ENCODE results near the gene HIF1AN. TPM values are rescaled to one million over a fixed set of nuclear protein-coding genes. Genes with fewer than 3 reads are reported as not detected.

The HIF1AN gene
- 10 to 100 TPM; 21.6 to 25.7 (median 24.0) TPM for total RNA-seq

DNA sequence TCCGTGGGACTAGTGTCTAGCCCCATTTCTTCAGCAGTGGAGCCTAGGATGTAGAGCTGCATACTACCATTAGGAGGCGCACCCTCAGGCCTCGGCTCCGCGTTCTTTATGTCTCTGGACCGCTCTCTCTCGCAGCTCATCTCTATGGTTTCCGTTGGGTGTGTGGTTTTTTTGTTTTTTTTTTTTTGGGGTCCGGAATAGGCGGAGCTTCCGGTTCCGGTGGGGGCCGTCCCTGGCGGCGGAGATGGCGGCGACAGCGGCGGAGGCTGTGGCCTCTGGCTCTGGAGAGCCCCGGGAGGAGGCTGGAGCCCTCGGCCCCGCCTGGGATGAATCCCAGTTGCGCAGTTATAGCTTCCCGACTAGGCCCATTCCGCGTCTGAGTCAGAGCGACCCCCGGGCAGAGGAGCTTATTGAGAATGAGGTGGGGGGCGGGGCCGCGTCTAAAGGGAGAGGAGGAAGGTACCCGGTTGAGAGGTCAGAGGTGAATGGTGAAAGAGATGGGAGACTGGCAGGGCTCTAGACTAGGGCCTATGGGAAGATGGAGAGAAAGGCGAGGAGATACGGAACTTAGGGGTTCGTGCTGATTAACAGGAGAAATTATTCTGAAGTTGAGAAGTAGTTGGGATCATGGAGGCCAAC is at the start of gene HIF1AN:
HIF1AN (plus strand) TSS at position 229 of the 639 bp plus-strand sequence; CDS start at position 245, 16 bp downstream.
- Histone ChIP-seq H3K36me3 (peaks cover 0 to 29% of the 10 kb centered on the region in 2 donors), H3K27ac (peak within 1 kb of the TSS; percentile 76 to 86 (median 82)), H3K27me3 (no peaks in the 10 kb centered on the region), H3K4me1 (peaks cover 20 to 31% of the 10 kb centered on the region in 2 donors), H3K4me3 (peak within 1 kb of the TSS; percentile 71 to 99 (median 88)), H3K9me3 (no peaks in the 10 kb centered on the region)
- DNase-seq (peak; percentile 81 to 91), ATAC-seq (peak; percentile 97 to 98)
- in situ Hi-C loops (cut with MboI; ENCODE audit: low sequenced_read_pairs in 4 of 4) (no loop called here), intact Hi-C loops (cut with DNase I; ENCODE audit: low total_unique reads) (loop anchor here (2.0 to 10.0 kb wide), 4 partner anchors 249 to 1279 kb away; partner anchors contain the start of genes BLOC1S2, GOT1 and OGA)
- TF ChIP-seq POLR2A (IDR thresholded peaks at IDR 0.05), result peak; percentile 67 to 81
- TF ChIP-seq, protein P1, sequence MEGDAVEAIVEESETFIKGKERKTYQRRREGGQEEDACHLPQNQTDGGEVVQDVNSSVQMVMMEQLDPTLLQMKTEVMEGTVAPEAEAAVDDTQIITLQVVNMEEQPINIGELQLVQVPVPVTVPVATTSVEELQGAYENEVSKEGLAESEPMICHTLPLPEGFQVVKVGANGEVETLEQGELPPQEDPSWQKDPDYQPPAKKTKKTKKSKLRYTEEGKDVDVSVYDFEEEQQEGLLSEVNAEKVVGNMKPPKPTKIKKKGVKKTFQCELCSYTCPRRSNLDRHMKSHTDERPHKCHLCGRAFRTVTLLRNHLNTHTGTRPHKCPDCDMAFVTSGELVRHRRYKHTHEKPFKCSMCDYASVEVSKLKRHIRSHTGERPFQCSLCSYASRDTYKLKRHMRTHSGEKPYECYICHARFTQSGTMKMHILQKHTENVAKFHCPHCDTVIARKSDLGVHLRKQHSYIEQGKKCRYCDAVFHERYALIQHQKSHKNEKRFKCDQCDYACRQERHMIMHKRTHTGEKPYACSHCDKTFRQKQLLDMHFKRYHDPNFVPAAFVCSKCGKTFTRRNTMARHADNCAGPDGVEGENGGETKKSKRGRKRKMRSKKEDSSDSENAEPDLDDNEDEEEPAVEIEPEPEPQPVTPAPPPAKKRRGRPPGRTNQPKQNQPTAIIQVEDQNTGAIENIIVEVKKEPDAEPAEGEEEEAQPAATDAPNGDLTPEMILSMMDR (IDR thresholded peaks at IDR 0.05 in 4 of 5, conservative IDR thresholded peaks at IDR 0.05 in 1 of 5), result peak; percentile 71 to 96 (median 83)

- H3K9me3 ChIP-seq, result no peaks in the 10 kb centered on the region
- TF ChIP-seq, protein P1 (IDR thresholded peaks at IDR 0.05 in 4 of 5, conservative IDR thresholded peaks at IDR 0.05 in 1 of 5), result no peak
- TF ChIP-seq POLR2A (IDR thresholded peaks at IDR 0.05), result no peak
- peaks cover 3 to 5% of the 10 kb centered on the region in 2 donors for H3K4me1 ChIP-seq
- H3K4me3 ChIP-seq, result no peak overlapping the region
- DNase-seq (no peak), ATAC-seq (no peak)
- no peak overlapping the region for H3K27ac ChIP-seq
- no peaks in the 10 kb centered on the region for H3K27me3 ChIP-seq
- in situ Hi-C loops (cut with MboI; ENCODE audit: low sequenced_read_pairs in 4 of 4), result no loop called here
- intact Hi-C loops (cut with DNase I; ENCODE audit: low total_unique reads), result no loop called here
- peaks cover 0 to 32% of the 10 kb centered on the region in 2 donors for H3K36me3 ChIP-seq
Observed at GRCh38 chr10:100487529-100487928, 48.2 kb upstream of the HIF1AN start.

- ATAC-seq (no peak), DNase-seq (no peak)
- TF ChIP-seq, protein P1 (IDR thresholded peaks at IDR 0.05 in 4 of 5, conservative IDR thresholded peaks at IDR 0.05 in 1 of 5), result no peak
- no peak for TF ChIP-seq POLR2A (IDR thresholded peaks at IDR 0.05)
- Histone ChIP-seq H3K27me3 (no peaks in the 10 kb centered on the region), H3K9me3 (no peaks in the 10 kb centered on the region), H3K27ac (no peak overlapping the region), H3K4me3 (no peak overlapping the region), H3K4me1 (no peaks in the 10 kb centered on the region), H3K36me3 (peaks cover 0 to 42% of the 10 kb centered on the region in 2 donors)
- intact Hi-C loops (cut with DNase I; ENCODE audit: low total_unique reads), result no loop called here
- in situ Hi-C loops (cut with MboI; ENCODE audit: low sequenced_read_pairs in 4 of 4), result no loop called here
Observed at GRCh38 chr10:100489396-100489795, 46.3 kb upstream of the HIF1AN start.

DNA sequence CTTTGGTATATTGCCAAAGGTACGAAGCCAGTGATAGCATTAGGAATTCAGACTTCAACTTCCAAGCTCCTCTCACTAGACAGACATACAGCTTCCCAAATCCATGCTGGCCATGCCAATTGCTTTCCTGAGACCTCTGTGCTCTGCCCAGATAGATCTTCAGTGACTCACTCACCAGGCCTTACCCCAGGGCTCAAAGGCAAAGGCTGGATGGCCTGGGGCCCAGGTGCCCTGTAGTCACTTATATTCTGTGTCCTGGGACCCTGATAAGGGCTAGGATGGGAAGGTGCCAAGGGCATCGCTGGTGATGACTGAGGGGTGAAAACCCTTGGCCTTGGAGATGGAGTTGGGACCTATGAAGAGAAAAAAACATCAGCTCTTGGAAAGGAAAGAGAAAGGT is 45.2 kb upstream of the HIF1AN start:
- DNase-seq (no peak), ATAC-seq (no peak)
- Histone ChIP-seq H3K4me3 (no peak overlapping the region), H3K27ac (no peak overlapping the region), H3K27me3 (no peaks in the 10 kb centered on the region), H3K9me3 (no peaks in the 10 kb centered on the region), H3K36me3 (peaks cover 0 to 53% of the 10 kb centered on the region in 2 donors), H3K4me1 (no peaks in the 10 kb centered on the region)
- TF ChIP-seq POLR2A (IDR thresholded peaks at IDR 0.05), result no peak
- TF ChIP-seq, protein P1 (IDR thresholded peaks at IDR 0.05 in 4 of 5, conservative IDR thresholded peaks at IDR 0.05 in 1 of 5), result no peak
- in situ Hi-C loops (cut with MboI; ENCODE audit: low sequenced_read_pairs in 4 of 4), result no loop called here
- intact Hi-C loops (cut with DNase I; ENCODE audit: low total_unique reads), result no loop called here
